Measurements from ENCODE around the gene SEMA4D.

SEMA4D gene

GRCh38 chr9:89342948-89343347, 155.0 kb downstream of the SEMA4D start:
- no peak for DNase-seq

GRCh38 chr9:89342213-89342612, 155.7 kb downstream of the SEMA4D start:
- DNase-seq, result no peak

GRCh38 chr9:89340332-89340731, 157.6 kb downstream of the SEMA4D start:
- no peak for DNase-seq

GRCh38 chr9:89339807-89340206, 158.1 kb downstream of the SEMA4D start:
- no peak for DNase-seq

GRCh38 chr9:89330513-89330912, 167.4 kb downstream of the SEMA4D start:
- no peak for DNase-seq

- DNase-seq, result no peak
Observed at GRCh38 chr9:89329917-89330316, 168.0 kb downstream of the SEMA4D start.

- no peak for DNase-seq
Observed at GRCh38 chr9:89328064-89328463, 169.8 kb downstream of the SEMA4D start.

GRCh38 chr9:89325733-89326132, 172.2 kb downstream of the SEMA4D start:
- no peak for DNase-seq

GRCh38 chr9:89323390-89323789, 174.5 kb downstream of the SEMA4D start:
- DNase-seq, result no peak

- no peak for DNase-seq
Observed at GRCh38 chr9:89319015-89319905, 178.7 kb downstream of the SEMA4D start.

GRCh38 chr9:89318123-89319014, 179.5 kb downstream of the SEMA4D start, which contains the start of gene SECISBP2:
Gene SECISBP2 (plus strand): TSS chr9:89318500. CDS start chr9:89318577, 77 bp downstream.
- DNase-seq, result peak; percentile 88

- no peak for DNase-seq
Observed at GRCh38 chr9:89317282-89317681, 180.6 kb downstream of the SEMA4D start.

GRCh38 chr9:89315482-89315881, 182.4 kb downstream of the SEMA4D start:
- DNase-seq, result no peak

- no peak for DNase-seq
Observed at GRCh38 chr9:89314955-89315354, 183.0 kb downstream of the SEMA4D start.

- DNase-seq, result no peak
Observed at GRCh38 chr9:89313842-89314241, 184.1 kb downstream of the SEMA4D start.

GRCh38 chr9:89312222-89312571, 185.7 kb downstream of the SEMA4D start:
- no peak for DNase-seq

GRCh38 chr9:89311346-89312221, 186.3 kb downstream of the SEMA4D start:
- DNase-seq, result no peak
